D721Med (cell line): Measurements from ENCODE around the gene MCM8.

Source experiments
- DNase-seq: peaks from one replicate; pipeline ENCODE4 v3.0.0; 2011; ENCODE audit warnings: low spot score; ENCODE audit not compliant: insufficient read length
- FAIRE-seq: peaks from 2 replicates; lab custom pipeline; 2011; peaks lifted over from hg19 to GRCh38; lab: Jason Lieb, UNC
- TF ChIP-seq, protein P1 (sequence below): IDR thresholded peaks from 2 replicates; pipeline ENCODE4 v1.5.1; 2012; ENCODE audit warnings: mild to moderate bottlenecking, control low read depth; ENCODE audit not compliant: insufficient read depth; ENCODE audit errors: missing control alignments

Gene MCM8

DNA sequence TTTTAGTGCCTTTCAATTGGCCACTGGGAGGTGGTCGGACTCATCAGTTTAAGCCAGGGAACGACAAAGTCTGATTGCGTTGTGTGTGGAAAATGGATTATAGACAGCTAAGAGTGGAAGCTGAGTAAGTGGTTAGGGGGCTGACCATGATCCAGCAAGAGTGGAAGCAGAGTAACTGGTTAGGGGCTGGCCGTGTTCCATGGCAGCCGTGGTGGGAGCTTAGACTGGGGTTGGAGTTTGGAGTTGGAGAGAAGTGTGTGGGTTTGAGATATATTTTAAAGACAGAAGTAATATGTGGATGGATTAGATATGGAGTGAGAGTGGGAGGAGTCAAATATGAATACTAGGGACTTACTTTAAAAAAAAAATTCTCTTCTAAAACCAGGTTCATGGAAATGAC lies 61.7 kb downstream of the MCM8 start:
- TF ChIP-seq, protein P1, sequence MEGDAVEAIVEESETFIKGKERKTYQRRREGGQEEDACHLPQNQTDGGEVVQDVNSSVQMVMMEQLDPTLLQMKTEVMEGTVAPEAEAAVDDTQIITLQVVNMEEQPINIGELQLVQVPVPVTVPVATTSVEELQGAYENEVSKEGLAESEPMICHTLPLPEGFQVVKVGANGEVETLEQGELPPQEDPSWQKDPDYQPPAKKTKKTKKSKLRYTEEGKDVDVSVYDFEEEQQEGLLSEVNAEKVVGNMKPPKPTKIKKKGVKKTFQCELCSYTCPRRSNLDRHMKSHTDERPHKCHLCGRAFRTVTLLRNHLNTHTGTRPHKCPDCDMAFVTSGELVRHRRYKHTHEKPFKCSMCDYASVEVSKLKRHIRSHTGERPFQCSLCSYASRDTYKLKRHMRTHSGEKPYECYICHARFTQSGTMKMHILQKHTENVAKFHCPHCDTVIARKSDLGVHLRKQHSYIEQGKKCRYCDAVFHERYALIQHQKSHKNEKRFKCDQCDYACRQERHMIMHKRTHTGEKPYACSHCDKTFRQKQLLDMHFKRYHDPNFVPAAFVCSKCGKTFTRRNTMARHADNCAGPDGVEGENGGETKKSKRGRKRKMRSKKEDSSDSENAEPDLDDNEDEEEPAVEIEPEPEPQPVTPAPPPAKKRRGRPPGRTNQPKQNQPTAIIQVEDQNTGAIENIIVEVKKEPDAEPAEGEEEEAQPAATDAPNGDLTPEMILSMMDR, result no peak
- DNase-seq (no peak), FAIRE-seq (no peak)

DNA sequence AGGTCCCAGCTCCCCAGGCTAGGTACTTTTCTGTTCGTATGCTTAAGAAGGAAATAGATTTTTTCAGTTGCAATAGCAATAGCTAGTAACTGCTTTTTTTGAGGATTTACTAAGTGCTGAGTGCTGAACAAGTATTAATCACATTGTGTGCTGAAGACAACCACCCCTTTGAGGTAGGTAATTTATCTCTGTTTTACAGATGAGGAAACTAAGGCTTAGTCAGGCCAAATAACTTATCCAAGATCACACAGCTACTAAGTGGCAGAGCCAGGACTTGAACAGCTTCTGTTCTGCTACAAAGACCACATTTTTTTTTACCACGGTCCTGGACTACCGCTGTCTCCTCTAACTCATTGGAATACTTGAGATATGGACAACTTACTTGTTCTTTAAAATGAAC lies 63.6 kb downstream of the MCM8 start:
- DNase-seq (no peak), FAIRE-seq (no peak)
- TF ChIP-seq, protein P1, result no peak

DNA sequence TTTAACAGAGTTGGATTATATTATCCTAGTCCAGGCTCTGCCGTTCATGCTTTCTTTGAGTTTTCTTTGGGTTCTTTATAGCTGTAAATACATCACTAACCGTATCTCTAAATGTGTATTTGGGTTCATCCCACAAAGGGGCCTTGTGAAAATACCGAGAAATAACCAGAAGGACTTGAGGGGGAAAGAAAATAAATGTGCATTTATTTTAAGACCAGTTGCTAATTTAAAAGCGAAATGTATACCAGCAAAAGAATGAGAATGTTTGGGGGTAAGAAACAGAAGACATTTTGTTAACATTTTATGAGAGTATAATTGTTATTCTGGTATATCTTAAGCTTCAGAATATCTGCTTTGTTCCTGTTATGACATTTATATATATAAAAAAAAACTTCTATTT lies 64.5 kb downstream of the MCM8 start:
- FAIRE-seq, result no peak
- no peak for DNase-seq
- TF ChIP-seq, protein P1, result no peak

DNA sequence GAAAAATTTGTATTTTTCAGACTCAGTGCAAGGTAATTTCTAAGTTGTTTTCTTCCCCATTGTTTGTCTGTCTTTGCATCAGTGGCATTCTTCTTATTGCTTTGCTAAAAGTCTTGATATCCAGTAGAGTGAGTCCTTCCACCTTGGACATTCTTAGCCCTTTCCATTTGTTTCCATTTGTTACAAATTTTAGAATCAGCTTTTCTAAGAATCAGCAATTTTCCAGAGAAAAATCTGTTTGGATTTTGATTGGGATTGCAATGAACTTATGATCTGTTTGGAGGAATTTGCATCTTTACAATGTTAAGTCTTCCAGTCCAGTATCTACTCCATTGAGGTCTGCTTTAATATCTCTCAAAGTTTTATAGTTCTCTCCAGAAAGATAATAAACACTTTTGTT lies 67.0 kb downstream of the MCM8 start:
- DNase-seq, result no peak
- FAIRE-seq, result no peak
- TF ChIP-seq, protein P1, result no peak

DNA sequence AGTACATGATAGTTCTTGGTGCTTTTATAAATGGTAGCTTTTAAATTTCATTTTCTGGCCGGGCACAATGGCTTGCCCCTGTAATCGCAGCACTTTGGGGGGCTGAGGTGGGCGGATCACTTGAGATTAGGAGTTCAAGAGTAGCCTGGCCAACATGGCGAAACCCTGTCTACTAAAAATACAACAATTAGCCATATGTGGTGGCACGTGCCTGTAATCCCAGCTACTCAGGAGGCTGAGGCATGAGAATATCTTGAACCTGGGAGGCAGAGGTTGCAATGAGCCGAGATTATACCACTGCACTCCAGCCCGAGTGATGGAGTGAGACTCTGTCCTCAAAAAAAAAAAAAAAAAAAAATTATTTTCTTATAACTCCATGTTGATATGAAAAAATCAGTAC lies 67.4 kb downstream of the MCM8 start:
- DNase-seq (no peak), FAIRE-seq (no peak)
- TF ChIP-seq, protein P1, result no peak

DNA sequence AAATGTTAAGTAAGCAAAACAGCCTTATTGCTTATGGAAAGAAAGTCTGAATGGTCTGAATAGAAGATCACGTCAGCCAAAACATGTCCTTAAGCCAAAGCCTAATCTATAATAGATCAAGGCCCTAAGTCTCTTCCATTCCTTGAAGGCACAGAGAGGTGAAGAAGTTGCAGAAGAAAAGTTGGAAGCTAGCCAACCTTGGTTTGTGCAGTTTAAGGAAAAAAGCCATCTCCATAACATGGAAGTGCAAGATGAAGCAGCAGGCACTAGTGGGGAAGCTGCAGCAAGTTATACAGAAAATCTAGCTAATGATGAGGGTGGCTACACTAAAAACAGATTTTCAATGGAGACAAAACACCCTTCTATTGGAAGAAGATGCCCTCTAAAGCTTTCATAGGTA lies 74.3 kb downstream of the MCM8 start:
- TF ChIP-seq, protein P1, result no peak
- no peak for DNase-seq
- no peak for FAIRE-seq

DNA sequence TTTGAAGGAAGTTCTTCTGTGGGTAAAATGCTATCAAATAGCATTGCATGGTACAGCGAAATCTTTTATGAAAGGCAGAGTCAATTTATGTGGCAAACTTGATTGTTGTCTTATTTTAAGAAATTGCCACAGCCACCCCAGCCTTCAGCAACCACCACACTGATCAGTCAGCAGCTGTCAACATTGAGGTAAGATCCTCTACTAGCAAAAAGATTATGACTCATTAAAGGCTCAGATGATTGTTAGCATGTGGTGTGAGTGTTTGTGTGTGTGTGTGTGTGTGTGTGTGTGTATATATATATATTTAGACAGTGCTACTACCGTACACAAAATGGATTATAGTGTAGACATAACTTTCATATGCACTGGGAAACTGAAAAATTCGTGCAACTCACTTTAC lies 75.6 kb downstream of the MCM8 start:
- FAIRE-seq (no peak), DNase-seq (no peak)
- TF ChIP-seq, protein P1, result no peak
